Stimulated activated CD8-positive, alpha-beta memory T cell treated with anti-CD3 and anti-CD28 coated beads, Interleukin-7, amount 100 ng/mL, for 24 hours (primary cell): ENCODE measurements around the gene PRRT1.
A peak's percentile ranks its signal among the peaks of the same experiment; 100 is the strongest.

Source experiments
- DNase-seq: peaks from one replicate; pipeline ENCODE4 v3.0.0-alpha.2; 2020; ENCODE audit warnings: low read depth

PRRT1 gene

DNA sequence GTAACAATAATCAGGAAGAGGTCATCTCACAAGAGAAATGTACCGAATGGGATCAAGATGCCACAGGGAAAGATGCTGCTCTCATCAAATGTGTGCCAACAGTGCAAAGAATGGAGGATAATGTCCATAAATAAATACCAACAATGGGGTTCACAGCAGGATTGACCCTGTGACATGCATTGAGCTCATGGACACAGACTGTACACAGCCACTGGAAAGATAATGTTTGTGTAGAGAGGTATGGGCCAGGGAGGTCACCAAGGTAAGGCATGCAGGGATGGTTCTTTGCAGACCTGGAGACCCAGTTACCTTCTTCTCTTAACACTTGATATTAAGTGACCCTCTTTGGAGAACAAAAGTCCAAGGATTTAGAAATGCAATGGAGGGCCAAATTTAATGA is 22.7 kb upstream of the PRRT1 start:
- DNase-seq: no peak

- DNase-seq: no peak
Measured at GRCh38 chr6:32173051-32173727, 21.4 kb upstream of the PRRT1 start.

DNA sequence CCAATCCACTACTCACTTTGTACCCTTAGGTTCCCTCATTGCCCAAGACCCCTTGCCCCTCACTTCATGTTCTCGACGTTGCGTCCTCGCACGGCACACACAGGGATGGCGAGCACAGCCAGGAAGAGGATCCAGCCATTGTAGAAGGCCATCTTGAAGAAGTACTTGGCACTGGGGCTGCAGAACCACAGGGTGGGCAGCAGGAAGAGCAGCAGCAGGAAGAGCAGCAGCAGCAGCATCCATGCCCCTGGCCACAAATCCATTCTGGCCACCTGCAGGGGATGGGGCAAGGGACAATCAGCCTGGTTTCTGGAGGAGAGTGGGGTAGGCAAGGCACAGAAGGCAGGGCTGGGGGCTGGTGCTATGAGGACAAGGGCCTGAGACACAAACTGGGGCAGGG is 19.5 kb upstream of the PRRT1 start:
- no peak for DNase-seq

GRCh38 chr6:32170294-32170693 is 18.6 kb upstream of the PRRT1 start:
- DNase-seq: no peak

- DNase-seq: no peak
Measured at GRCh38 chr6:32168807-32169591, 17.3 kb upstream of the PRRT1 start.

GRCh38 chr6:32168350-32168749 is 16.6 kb upstream of the PRRT1 start:
- DNase-seq: no peak

GRCh38 chr6:32167761-32168262 is 16.1 kb upstream of the PRRT1 start:
- no peak for DNase-seq

DNA sequence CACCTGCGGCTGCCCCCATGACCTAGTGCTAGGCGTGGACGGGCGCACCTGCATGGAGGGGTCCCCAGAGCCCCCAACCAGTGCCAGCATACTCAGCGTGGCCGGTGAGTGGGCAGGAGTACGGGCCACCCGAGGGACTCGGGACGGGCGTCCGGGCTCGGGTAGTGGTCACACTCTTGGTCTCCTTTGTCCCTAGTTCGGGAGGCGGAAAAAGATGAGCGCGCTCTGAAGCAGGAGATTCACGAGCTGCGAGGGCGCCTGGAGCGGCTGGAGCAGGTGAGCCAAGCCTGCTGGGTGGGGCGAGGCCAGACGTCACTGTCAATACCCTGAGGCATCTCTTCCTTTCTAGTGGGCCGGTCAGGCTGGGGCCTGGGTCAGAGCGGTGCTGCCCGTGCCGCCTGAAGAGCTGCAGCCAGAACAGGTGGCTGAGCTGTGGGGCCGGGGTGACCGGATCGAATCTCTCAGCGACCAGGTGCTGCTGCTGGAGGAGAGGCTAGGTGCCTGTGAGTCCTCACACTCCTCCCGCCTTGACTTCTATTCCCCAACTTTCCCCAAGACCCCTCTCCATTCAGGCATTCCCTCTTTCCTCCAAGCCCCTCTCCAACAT is 15.5 kb upstream of the PRRT1 start:
- DNase-seq: no peak

DNA sequence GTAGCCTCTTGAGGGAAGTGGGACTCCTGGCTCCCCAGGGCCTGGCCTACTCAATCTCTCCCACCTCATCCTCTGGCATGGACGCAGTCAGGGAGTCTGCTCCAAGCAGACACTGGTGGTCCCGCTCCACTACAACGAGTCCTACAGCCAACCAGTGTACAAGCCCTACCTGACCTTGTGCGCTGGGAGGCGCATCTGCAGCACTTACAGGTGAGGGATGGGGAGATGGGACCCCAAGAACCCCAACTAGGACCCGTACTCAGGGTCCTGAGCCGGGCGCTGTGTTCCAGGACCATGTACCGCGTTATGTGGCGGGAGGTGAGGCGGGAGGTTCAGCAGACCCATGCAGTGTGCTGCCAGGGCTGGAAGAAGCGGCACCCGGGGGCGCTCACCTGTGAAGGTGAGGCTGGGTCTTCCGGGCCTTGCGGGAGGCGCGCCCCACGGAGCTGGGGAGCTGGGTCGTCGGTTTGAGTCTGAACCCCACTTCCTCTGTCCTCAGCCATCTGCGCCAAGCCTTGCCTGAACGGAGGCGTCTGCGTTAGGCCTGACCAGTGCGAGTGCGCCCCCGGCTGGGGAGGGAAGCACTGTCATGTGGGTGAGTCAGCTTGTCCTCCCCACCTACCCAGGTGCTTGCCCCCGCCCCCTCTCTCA is 14.8 kb upstream of the PRRT1 start:
- no peak for DNase-seq

GRCh38 chr6:32164295-32164694 is 12.6 kb upstream of the PRRT1 start, which contains the start of gene EGFL8:
EGFL8 (plus strand) TSS chr6:32164595; CDS start chr6:32166166, 1,571 bp downstream.
- no peak for DNase-seq

GRCh38 chr6:32163559-32164258 is 12.0 kb upstream of the PRRT1 start:
- DNase-seq: no peak

- no peak for DNase-seq
Measured at GRCh38 chr6:32158052-32158451, 6.3 kb upstream of the PRRT1 start.

DNA sequence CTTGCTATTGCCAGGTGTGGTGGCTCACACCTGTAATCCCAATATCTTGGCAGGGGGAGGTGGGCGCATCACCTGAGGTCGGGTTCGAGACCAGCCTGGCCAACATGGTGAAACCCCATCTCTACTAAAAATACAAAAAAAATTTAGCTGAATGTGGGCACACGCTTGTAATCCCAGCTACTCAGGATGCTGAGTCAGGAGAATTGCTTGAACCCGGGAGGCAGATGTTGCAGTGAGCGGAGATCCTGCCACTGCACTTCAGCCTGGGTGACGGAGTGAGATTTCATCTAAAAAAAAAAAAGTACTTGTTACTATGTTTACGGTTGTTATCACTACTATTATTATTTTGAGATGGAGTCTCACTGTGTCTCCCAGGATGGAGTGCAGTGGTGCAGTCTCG is 5.2 kb upstream of the PRRT1 start:
- no peak for DNase-seq

GRCh38 chr6:32154514-32155161 is 2.9 kb upstream of the PRRT1 start:
- no peak for DNase-seq

DNA sequence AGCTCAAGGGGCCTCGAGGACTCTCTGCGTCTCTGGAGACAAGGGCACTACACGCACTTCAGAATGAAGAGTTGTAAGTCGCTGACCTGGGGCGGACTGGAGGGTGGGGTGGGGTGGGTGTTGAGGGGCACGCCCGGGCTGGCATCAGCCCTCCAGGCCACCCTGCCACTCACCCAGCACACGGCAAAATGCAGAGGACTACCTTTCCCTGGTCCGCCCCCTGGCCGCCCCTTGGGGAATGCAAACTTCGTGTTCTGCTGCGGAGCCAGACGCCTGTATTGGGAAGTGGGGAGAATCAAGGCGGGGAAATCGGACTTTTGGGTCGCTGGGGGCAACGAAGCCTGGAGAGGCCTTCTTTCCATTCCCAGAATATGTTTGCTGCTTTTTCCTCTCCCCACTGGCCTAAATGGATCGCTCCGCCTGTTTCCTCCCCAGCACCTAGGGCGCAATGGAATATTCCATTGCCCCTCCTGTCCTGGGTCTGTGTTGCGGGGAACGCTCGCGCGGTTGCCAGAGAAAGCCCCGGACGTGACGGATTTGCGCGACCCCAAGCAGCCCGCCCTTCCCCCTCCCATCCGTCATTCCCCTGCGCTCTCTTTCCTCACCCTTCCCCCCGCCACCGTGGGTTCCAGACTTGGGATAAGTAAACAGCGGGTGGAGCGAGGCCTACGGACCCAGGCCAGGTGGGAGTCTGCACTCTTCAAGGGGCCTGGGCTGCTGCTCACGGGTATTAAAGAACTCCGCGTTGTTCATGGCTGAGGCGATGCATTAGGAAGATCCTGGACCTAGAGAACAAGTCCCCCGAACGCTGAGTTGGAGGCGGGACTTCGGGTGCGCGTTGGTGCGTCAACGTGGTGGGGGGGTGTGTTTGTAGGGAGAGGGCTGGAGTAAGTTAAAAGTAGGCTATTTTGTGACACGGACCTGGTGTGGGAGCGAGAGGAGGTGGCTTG is 2.1 kb upstream of the PRRT1 start, which contains the start of gene PPT2:
Gene PPT2, plus strand, starts transcription at position 578 of the 950 bp plus-strand sequence. CDS start 454 bp downstream, outside the sequence.
- peak; percentile 75 for DNase-seq

GRCh38 chr6:32152769-32153563 is 1.2 kb upstream of the PRRT1 start:
- DNase-seq: no peak

DNA sequence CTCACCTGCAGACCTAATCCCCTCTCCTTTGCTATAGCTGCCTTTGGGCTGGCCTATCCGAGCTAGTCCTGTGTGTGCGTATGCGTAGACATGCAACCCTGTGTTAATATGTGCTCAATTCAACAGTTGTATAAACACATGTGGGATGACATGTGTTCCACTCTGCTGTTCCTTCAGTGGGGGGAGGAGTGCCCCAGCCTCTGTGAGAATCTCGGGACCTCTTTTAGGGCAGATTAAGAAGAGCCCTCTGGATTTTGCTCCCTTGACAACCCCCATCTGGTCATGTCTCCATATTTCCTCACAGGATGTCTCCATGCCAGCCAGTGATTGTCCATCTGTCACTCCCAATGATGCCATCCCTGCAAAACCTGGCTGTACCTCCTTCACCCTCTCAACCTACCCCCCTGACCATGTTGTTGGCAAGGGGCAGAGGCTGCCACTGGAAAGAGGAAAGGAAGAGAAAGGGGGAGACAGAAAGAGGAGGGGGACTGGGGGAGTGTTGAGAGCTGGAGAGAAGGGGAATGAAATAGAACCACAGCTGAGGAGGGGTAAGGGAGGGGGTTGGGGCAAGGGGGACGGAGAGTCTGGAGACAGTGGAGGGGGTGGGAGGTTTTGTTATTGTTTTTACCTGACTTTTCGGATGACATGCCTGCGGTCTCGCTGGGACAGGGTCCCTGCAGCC is 417 bp downstream of the PRRT1 start:
- no peak for DNase-seq
